DOHH2 (cell line): ENCODE measurements around the gene DDX59.

ENCODE experiments used
- CTCF ChIP-seq: fragments of 200-600 bp; sonication (generic); IDR thresholded peaks from one replicate; pipeline ENCODE4 v1.5.1; 2014; ENCODE audit warnings: antibody characterized with exemption, mild to moderate bottlenecking, low read depth, low read length; ENCODE audit not compliant: poor library complexity, severe bottlenecking
- EZH2phosphoT487 ChIP-seq: fragments of 200-600 bp; sonication (generic); IDR thresholded peaks from 2 replicates; pipeline ENCODE4 v1.6.1; 2017; ENCODE audit warnings: borderline replicate concordance, mild to moderate bottlenecking, antibody characterized with exemption, low read length, moderate library complexity, mixed read lengths

DNA sequence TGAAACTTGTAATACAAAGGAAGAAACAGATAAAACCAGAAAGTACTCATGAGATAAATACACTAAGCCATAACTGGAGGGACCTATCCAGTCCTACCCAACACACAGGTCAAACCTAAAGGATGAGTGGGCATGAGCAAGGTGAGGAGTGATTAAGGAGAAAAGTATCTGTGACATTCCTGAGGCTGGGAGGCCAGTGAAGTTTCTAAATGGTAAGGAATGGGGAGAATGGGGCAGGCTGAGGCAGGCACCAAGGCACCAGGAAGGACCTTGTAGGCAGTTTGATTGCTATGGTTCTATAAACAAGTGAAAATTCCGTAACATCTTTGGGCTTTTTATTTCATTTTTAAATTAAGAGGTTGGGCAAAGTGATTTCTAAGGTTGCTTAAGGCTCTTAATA lies 10.4 kb downstream of the DDX59 start:
- TF ChIP-seq CTCF (no peak), EZH2phosphoT487 (no peak)
